Parathyroid adenoma (tissue), 2 donors: ENCODE data around the gene CLPSL1.

ENCODE experiments used
- H2AFZ ChIP-seq: fragments of 300-600 bp; sonication (generic); one replicate; pipeline ENCODE4 v1.7.0; 2017; ENCODE audit warnings: antibody characterized with exemption, mild to moderate bottlenecking
- H3K27ac ChIP-seq: fragments of 300-600 bp; sonication (generic); one replicate; pipeline ENCODE4 v1.7.0; 2017
- H3K27me3 ChIP-seq: fragments of 300-600 bp; sonication (generic); one replicate; pipeline ENCODE4 v1.7.0; 2017; ENCODE audit warnings: low read length; ENCODE audit not compliant: control insufficient read depth, insufficient read depth
- H3K36me3 ChIP-seq: fragments of 300-600 bp; sonication (generic); one replicate; pipeline ENCODE4 v1.7.0; 2017; ENCODE audit warnings: low read length; ENCODE audit not compliant: control insufficient read depth, insufficient read depth
- H3K4me1 ChIP-seq: fragments of 300-600 bp; sonication (generic); one replicate; pipeline ENCODE4 v1.7.0; 2017; ENCODE audit warnings: control low read depth
- H3K4me2 ChIP-seq: fragments of 300-600 bp; sonication (generic); one replicate; pipeline ENCODE4 v1.7.0; 2017; ENCODE audit warnings: low read length
- H3K4me3 ChIP-seq: fragments of 300-600 bp; sonication (generic); one replicate; pipeline ENCODE4 v1.7.0; 2017; ENCODE audit warnings: low read depth, low read length
- H3K79me2 ChIP-seq: fragments of 300-600 bp; sonication (generic); one replicate; pipeline ENCODE4 v1.7.0; 2017; ENCODE audit warnings: control low read depth
- H3K9ac ChIP-seq: fragments of 300-600 bp; sonication (generic); one replicate; pipeline ENCODE4 v1.7.0; 2017; ENCODE audit warnings: mild to moderate bottlenecking
- H3K9me3 ChIP-seq: fragments of 300-600 bp; sonication (generic); one replicate; pipeline ENCODE4 v1.7.0; 2017; ENCODE audit warnings: low read length; ENCODE audit not compliant: control insufficient read depth
- TF ChIP-seq, protein P1 (sequence below): fragments of 300-600 bp; sonication (generic); IDR thresholded peaks from one replicate; pipeline ENCODE4 v1.7.0; 2017; ENCODE audit warnings: antibody characterized with exemption, mild to moderate bottlenecking
- donor health status: primary hyperparathyroidism.

Gene CLPSL1

DNA sequence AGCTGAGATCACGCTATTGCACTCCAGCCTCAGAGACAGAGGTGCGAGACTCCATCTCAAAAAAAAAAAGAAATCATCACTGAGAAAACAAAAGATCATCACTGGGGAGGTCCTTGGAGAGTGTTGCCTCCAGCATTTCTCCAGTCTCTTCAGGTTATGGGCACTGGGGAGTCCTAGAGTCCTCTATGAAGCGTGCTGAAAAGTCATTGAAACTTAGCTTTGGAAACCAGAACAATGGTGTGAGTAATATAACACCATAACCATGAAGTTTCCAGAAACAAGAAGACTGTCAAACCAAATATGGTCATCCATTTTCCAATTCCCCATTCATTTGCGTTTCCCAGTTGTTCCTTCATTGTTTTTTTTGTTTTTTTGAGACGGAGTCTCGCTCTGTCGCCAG, 30.3 kb upstream of the CLPSL1 start:
- Histone ChIP-seq H2AFZ (no peak overlapping the region), H3K9ac (no peak overlapping the region), H3K79me2 (no peaks in the 10 kb centered on the region), H3K4me1 (no peaks in the 10 kb centered on the region), H3K4me2 (no peak overlapping the region), H3K27ac (no peak overlapping the region), H3K9me3 (no peaks in the 10 kb centered on the region), H3K4me3 (no peak overlapping the region), H3K36me3 (no peaks in the 10 kb centered on the region), H3K27me3 (no peaks in the 10 kb centered on the region)
- TF ChIP-seq, protein P1, sequence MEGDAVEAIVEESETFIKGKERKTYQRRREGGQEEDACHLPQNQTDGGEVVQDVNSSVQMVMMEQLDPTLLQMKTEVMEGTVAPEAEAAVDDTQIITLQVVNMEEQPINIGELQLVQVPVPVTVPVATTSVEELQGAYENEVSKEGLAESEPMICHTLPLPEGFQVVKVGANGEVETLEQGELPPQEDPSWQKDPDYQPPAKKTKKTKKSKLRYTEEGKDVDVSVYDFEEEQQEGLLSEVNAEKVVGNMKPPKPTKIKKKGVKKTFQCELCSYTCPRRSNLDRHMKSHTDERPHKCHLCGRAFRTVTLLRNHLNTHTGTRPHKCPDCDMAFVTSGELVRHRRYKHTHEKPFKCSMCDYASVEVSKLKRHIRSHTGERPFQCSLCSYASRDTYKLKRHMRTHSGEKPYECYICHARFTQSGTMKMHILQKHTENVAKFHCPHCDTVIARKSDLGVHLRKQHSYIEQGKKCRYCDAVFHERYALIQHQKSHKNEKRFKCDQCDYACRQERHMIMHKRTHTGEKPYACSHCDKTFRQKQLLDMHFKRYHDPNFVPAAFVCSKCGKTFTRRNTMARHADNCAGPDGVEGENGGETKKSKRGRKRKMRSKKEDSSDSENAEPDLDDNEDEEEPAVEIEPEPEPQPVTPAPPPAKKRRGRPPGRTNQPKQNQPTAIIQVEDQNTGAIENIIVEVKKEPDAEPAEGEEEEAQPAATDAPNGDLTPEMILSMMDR, result no peak

DNA sequence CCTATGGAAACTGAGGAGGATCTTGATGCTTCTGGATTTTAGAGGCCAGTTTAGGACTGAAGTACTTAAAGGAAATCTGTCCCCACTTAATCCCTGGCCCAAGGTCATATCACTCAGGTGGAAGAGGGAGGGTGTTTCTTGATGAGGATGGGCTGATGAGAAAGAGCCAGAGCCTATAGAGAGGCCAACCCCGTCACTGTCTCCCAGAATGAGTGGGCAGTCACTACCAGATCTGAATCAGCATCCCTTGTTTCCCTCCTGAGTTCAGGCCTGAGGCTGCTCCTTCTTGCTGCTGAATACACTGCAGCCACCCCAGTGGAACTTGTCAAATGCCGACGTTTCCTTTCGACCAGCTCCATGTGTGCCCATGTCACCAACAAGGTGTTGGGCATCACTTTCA, 29.2 kb upstream of the CLPSL1 start:
- no peak overlapping the region for H3K27ac ChIP-seq
- H3K36me3 ChIP-seq, result no peaks in the 10 kb centered on the region
- no peak overlapping the region for H3K4me2 ChIP-seq
- TF ChIP-seq, protein P1, result no peak
- no peak overlapping the region for H3K4me3 ChIP-seq
- no peak overlapping the region for H3K9ac ChIP-seq
- no peaks in the 10 kb centered on the region for H3K9me3 ChIP-seq
- no peaks in the 10 kb centered on the region for H3K27me3 ChIP-seq
- H3K4me1 ChIP-seq, result no peaks in the 10 kb centered on the region
- no peaks in the 10 kb centered on the region for H3K79me2 ChIP-seq
- no peak overlapping the region for H2AFZ ChIP-seq

- Histone ChIP-seq H3K36me3 (no peaks in the 10 kb centered on the region), H3K4me2 (no peak overlapping the region), H3K27me3 (no peaks in the 10 kb centered on the region), H3K4me1 (no peaks in the 10 kb centered on the region), H2AFZ (no peak overlapping the region), H3K9ac (no peak overlapping the region), H3K4me3 (no peak overlapping the region), H3K27ac (no peak overlapping the region), H3K79me2 (no peaks in the 10 kb centered on the region), H3K9me3 (no peaks in the 10 kb centered on the region)
- TF ChIP-seq, protein P1, result no peak
These were observed 28.5 kb upstream of the CLPSL1 start for GRCh38 chr6:35752330-35752729.

- H3K9ac ChIP-seq, result no peak overlapping the region
- no peaks in the 10 kb centered on the region for H3K36me3 ChIP-seq
- no peaks in the 10 kb centered on the region for H3K79me2 ChIP-seq
- TF ChIP-seq, protein P1, result no peak
- H3K27me3 ChIP-seq, result no peaks in the 10 kb centered on the region
- H3K27ac ChIP-seq, result no peak overlapping the region
- no peak overlapping the region for H3K4me3 ChIP-seq
- H2AFZ ChIP-seq, result no peak overlapping the region
- H3K4me1 ChIP-seq, result no peaks in the 10 kb centered on the region
- H3K4me2 ChIP-seq, result no peak overlapping the region
- no peaks in the 10 kb centered on the region for H3K9me3 ChIP-seq
These were observed 26.2 kb upstream of the CLPSL1 start for GRCh38 chr6:35754452-35755277.
